GM19099 (cell line): ENCODE measurements around the gene VSTM2B.

Experiments used
- POLR2A ChIP-seq: IDR thresholded peaks from 3 replicates; pipeline ENCODE4 v1.6.1; 2011; ENCODE audit warnings: low read depth; ENCODE audit not compliant: insufficient read length; ENCODE audit errors: extremely low read depth

VSTM2B gene

GRCh38 chr19:29504454-29504853 lies 21.3 kb upstream of the VSTM2B start:
- TF ChIP-seq POLR2A, result no peak

GRCh38 chr19:29505097-29505824 lies 20.5 kb upstream of the VSTM2B start:
- TF ChIP-seq POLR2A, result no peak

GRCh38 chr19:29506619-29506911 lies 19.2 kb upstream of the VSTM2B start:
- no peak for TF ChIP-seq POLR2A

GRCh38 chr19:29507081-29507860 lies 18.5 kb upstream of the VSTM2B start:
- no peak for TF ChIP-seq POLR2A

- no peak for TF ChIP-seq POLR2A
These were observed 17.6 kb upstream of the VSTM2B start for GRCh38 chr19:29508181-29508580.

GRCh38 chr19:29509456-29509855 lies 16.3 kb upstream of the VSTM2B start:
- no peak for TF ChIP-seq POLR2A

DNA sequence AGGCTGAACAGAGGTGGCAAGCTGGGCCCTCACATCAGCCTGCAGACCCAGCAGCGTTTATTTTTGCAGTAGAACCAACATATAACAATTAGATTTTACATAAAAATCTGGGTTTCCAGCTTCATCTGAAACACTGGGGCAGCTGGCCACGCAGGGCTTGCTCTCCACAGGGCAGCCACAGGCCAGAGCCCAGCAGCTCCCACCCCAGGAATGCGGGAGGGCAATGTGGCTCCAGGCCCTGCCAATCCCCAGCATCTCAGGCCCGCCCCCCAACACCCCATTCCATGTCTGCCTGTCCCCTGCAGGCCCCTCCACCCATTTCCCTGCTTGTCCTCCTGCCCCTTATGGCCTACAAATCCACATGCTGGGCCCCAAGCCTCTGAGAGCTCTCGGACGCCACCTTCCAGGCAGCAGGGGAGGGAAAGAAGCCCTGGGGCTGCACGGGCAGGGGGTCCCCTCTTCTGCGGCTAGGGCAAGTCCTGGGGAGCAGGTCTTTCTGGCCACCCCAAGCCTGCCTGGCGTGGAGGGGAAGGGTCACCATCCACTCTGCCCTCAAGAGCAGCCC lies 15.0 kb upstream of the VSTM2B start:
- TF ChIP-seq POLR2A, result no peak

DNA sequence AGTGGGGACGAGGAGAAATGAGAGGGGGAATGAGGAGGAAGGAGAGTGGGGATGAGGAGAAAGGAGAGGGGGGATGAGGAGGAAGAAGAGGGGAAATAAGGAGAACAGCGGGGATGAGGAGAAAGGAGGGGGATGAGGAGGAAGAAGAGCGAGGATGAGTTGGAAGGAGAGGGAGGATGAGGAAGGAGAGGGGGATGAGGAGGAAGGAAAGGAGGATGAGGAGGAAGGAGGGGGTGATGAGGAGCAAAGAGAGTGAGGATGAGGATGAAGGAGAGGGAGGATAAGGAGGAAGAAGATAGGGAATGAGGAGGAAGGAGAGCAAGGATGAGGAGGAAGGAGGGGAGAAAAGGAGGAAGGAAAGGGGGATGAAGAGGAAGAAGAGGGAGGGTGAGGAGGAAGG lies 14.0 kb upstream of the VSTM2B start:
- TF ChIP-seq POLR2A, result no peak

DNA sequence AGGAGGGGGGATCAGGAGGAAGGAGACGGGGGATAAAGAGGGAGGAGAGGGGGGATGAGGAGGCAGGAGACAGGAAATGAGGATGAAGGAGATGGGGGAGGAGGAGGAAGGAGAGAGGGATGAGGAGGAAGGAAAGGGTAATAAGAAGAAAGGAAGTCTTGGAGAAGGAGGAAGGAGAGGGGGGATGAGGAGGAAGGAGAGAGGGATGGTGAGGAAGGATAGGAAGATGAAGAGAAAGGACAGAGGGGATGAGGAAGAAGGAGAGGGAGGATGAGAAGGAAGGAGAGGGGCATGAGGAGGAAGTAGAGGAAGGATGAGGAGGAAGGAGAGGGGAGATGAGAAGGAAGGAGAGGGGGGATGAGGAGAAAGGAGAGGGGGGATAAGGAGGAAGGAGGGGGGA lies 13.0 kb upstream of the VSTM2B start:
- no peak for TF ChIP-seq POLR2A

- TF ChIP-seq POLR2A, result no peak
These were observed 11.1 kb upstream of the VSTM2B start for GRCh38 chr19:29514525-29515232.

DNA sequence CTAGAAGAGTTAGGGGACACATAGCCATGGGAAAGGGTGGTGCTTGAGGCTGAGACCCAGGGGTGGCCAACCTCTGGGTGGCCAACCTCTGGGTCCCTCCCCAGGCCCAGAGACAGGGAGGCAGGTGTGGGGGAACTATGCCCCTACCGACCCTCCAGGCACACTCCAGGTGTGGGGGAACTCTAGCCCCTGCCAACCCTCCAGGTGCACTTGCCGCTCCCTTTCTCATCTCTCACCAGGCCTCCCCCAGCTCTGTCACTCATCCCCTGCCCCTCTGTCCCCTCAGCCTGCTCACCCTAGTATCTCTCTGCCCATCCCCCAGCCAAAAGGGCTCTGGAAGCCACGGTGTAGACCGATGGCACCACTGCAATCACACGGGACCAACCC lies 10.6 kb upstream of the VSTM2B start:
- TF ChIP-seq POLR2A, result no peak

GRCh38 chr19:29515706-29516357 lies 10.0 kb upstream of the VSTM2B start:
- no peak for TF ChIP-seq POLR2A

DNA sequence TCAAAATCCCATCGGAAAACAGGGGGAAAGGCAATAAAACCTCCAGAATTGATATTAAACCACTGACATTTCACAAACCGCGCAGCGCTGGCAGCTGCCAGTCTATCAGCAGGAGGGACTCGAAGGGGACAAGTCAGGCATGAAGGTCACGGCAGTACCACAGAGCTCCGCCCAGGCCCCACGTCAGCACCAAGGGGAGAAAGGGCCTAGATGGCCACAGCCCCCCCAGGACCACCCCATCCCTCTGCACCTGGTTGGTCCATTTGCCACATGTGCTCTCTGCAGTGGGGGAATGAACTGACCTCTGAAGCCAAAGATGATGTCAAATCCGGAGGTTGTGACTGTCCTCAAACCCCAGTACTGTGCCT lies 9.5 kb upstream of the VSTM2B start:
- no peak for TF ChIP-seq POLR2A

DNA sequence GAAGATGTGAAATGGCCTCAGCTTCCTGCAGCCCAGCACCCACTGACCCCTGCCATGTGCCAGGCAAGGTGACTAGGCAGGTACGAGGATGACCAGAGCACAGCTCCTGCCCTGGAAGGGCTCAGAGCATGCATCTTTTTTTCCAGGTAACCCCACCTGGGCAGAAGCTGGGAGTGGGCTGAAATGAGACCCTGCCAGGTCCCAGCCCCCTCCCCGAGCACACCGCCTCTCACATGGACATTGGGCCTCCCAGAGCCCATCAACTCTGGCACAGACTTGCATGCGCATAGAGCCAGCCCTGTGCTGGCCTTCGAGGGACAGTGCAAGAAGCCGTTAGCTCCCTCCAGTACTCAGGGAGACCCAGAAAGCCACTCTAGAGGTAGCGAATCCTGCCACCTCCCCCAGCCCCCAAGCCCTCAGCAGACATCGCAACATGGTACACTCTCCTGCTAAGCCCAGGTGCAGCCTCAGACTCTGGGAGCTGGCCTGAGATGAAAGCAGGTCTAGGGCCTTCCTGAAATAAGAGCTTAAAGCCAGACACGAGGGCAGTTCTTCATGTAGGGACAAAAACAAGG lies 8.9 kb upstream of the VSTM2B start:
- TF ChIP-seq POLR2A, result no peak

DNA sequence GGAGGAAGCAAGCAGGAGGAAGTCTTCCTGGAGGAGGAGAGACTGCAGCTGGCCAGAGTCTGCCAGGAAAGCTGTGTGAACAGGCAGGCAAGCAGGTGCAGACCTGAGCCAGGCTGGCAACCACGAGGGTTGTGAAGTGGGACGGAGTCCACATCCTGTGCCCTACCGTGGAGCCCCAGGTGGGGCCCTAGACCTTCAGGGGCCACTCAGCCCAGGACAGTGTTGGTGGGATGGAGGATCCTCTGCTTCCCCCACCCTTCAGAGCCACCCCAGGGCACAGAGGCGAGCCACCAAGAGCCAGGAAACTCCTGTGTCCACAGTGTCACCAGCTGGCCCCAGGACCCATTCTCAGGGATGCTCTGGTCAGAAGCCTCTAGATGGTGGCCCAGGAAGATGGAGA lies 8.4 kb upstream of the VSTM2B start:
- TF ChIP-seq POLR2A, result no peak
